PC-9 (cell line): ENCODE data around the gene SCML1. TPM values are rescaled to one million over a fixed set of nuclear protein-coding genes. Genes with fewer than 3 reads are reported as not detected.

Experiments
- BruUV-seq: library from RNA; stranded (reverse); fragments of 400-500 nt; replicated peaks from 2 replicates; lab custom pipeline; 2021; lab: Mats Ljungman, UMichigan
- CTCF ChIA-PET: fragments of 300-600 bp; sonication (Branson Sonifier 250); formaldehyde crosslinking; loops from one replicate; lab custom pipeline; 2022; ENCODE audit warnings: antibody characterized with exemption; lab: Charles Lee
- POLR2A ChIA-PET: fragments of 300-600 bp; sonication (Branson Sonifier 250); formaldehyde crosslinking; loops from one replicate; lab custom pipeline; 2022; ENCODE audit warnings: antibody characterized with exemption; ENCODE audit not compliant: unreplicated experiment; lab: Charles Lee
- DNase-seq, 2 experiments: peaks; one replicate each; pipeline versions ENCODE4 v3.0.0 to v3.0.0-alpha.2; 2015 to 2022; ENCODE audit warnings: mixed read lengths in 1 of 2
- H2AFZ ChIP-seq: fragments of 200-600 bp; sonication (generic); 2 replicates; pipeline ENCODE4 v1.8.1; 2017; ENCODE audit warnings: antibody characterized with exemption
- H3F3A ChIP-seq: fragments of 200-600 bp; sonication (generic); 2 replicates; pipeline ENCODE4 v1.8.1; 2017; ENCODE audit warnings: antibody characterized with exemption, mild to moderate bottlenecking, low read depth; ENCODE audit not compliant: insufficient read depth
- H3K27ac ChIP-seq: fragments of 200-600 bp; sonication (generic); 2 replicates; pipeline ENCODE4 v1.6.1; 2016; ENCODE audit warnings: mixed run types
- H3K27me3 ChIP-seq: fragments of 200-600 bp; sonication (generic); 2 replicates; pipeline ENCODE4 v1.6.1; 2016; ENCODE audit warnings: low read depth, mixed run types; ENCODE audit not compliant: insufficient read depth
- H3K36me3 ChIP-seq: fragments of 200-600 bp; sonication (generic); 2 replicates; pipeline ENCODE4 v1.6.1; 2016; ENCODE audit warnings: low read depth, mixed run types
- H3K4me1 ChIP-seq: fragments of 200-600 bp; sonication (generic); replicated peaks from 2 replicates; pipeline ENCODE4 v1.6.1; 2016; ENCODE audit warnings: mixed run types; ENCODE audit not compliant: insufficient read depth
- H3K4me2 ChIP-seq: fragments of 200-600 bp; sonication (generic); 2 replicates; pipeline ENCODE4 v1.6.1; 2017; ENCODE audit warnings: mixed run types
- H3K4me3 ChIP-seq: fragments of 200-600 bp; sonication (generic); 2 replicates; pipeline ENCODE4 v1.6.1; 2016; ENCODE audit warnings: mixed run types
- H3K79me2 ChIP-seq: fragments of 200-600 bp; sonication (generic); 2 replicates; pipeline ENCODE4 v1.6.1; 2017; ENCODE audit warnings: low read depth, mixed run types
- H3K9me2 ChIP-seq: fragments of 200-600 bp; sonication (generic); 2 replicates; pipeline ENCODE4 v1.8.1; 2017; ENCODE audit warnings: mild to moderate bottlenecking; ENCODE audit not compliant: insufficient read depth
- H3K9me3 ChIP-seq: fragments of 200-600 bp; sonication (generic); 2 replicates; pipeline ENCODE4 v1.8.1; 2016; ENCODE audit warnings: low read depth; ENCODE audit not compliant: insufficient read depth
- H4K20me1 ChIP-seq: fragments of 200-600 bp; sonication (generic); 2 replicates; pipeline ENCODE4 v1.8.1; 2017; ENCODE audit not compliant: insufficient read depth
- CTCF ChIP-seq: fragments of 200-600 bp; sonication (generic); conservative IDR thresholded peaks from 2 replicates; pipeline ENCODE4 v1.6.1; 2017; ENCODE audit warnings: mixed run types, antibody characterized with exemption, mild to moderate bottlenecking, moderate library complexity
- EZH2 ChIP-seq: fragments of 200-600 bp; sonication (generic); IDR thresholded peaks from 2 replicates; pipeline ENCODE4 v1.8.0; 2017; ENCODE audit warnings: antibody characterized with exemption, low read depth
- intact Hi-C: fragments of 100-400 bp; cut with micrococcal nuclease; formaldehyde crosslinking; loops from one replicate; pipeline ENCODE4 v1.10.0; 2022; ENCODE audit not compliant: unreplicated experiment
- total RNA-seq: library from RNA; stranded (reverse); gene quantifications from 2 replicates; pipeline ENCODE4 v1.2.3, GENCODE V29; 2021

SCML1 gene
- total RNA-seq, 1 experiment from 2014 or later, result 9.3 TPM

GRCh38 chrX:17735406-17735805 lies 1.9 kb upstream of the SCML1 start:
- Histone ChIP-seq H3K27ac (no peak overlapping the region), H3K4me2 (no peak overlapping the region), H3K36me3 (no peaks in the 10 kb centered on the region), H4K20me1 (no peaks in the 10 kb centered on the region; the same call in 1 of the 2 replicates), H3K4me1 (peaks cover 14% of the 10 kb centered on the region; the same call in 1 of the 2 replicates), H3K9me2 (no peaks in the 10 kb centered on the region), H3K4me3 (no peak overlapping the region), H3K9me3 (no peaks in the 10 kb centered on the region), H3F3A (peaks cover 12% of the 10 kb centered on the region; the same call in 1 of the 2 replicates), H2AFZ (no peak overlapping the region), H3K79me2 (peaks cover 20% of the 10 kb centered on the region), H3K27me3 (no peaks in the 10 kb centered on the region)
- no peak for TF ChIP-seq CTCF
- no peak for TF ChIP-seq EZH2
- intact Hi-C loops, result loop anchor here (5.0 kb wide), 1 partner anchor 1607 kb away; the partner anchor contains the start of gene PDHA1
- BruUV-seq, result no TSS peak
- CTCF ChIA-PET, result no interaction called here
- POLR2A ChIA-PET, result no interaction called here
- DNase-seq, result no peak

- intact Hi-C loops, result loop anchor here (2.0 to 5.0 kb wide), 2 partner anchors 1018 to 1606 kb away; partner anchors contain the start of genes PDHA1 and SYAP1
Observed at GRCh38 chrX:17736478-17736855, 826 bp upstream of the SCML1 start.

GRCh38 chrX:17737710-17737985 lies 355 bp downstream of the SCML1 start:
- ChIA-PET POLR2A (interaction anchor here (0.6 kb wide), 1 partner anchor 210 kb away, joined by 6 read pairs; no protein-coding TSS in a partner anchor), CTCF (no interaction called here)
- H3K4me1 ChIP-seq, result peaks cover 14% of the 10 kb centered on the region; the same call in 1 of the 2 replicates
- TSS peak; percentile 83 for BruUV-seq
- TF ChIP-seq CTCF (no peak), EZH2 (no peak)
- H3K27ac ChIP-seq, result peak overlapping the region; percentile 85
- H4K20me1 ChIP-seq, result no peaks in the 10 kb centered on the region; the same call in 1 of the 2 replicates
- H3K9me2 ChIP-seq, result no peaks in the 10 kb centered on the region
- no peaks in the 10 kb centered on the region for H3K36me3 ChIP-seq
- H2AFZ ChIP-seq, result peak overlapping the region; percentile 87
- DNase-seq, result no peak
- intact Hi-C loops, result loop anchor here (2.0 to 5.0 kb wide), 2 partner anchors 1019 to 1605 kb away; partner anchors contain the start of genes PDHA1 and SYAP1
- peak overlapping the region; percentile 94 for H3K4me3 ChIP-seq
- peaks cover 41% of the 10 kb centered on the region for H3K79me2 ChIP-seq
- no peaks in the 10 kb centered on the region for H3K9me3 ChIP-seq
- peak overlapping the region; percentile 74 for H3K4me2 ChIP-seq
- no peaks in the 10 kb centered on the region for H3K27me3 ChIP-seq
- H3F3A ChIP-seq, result peaks cover 12% of the 10 kb centered on the region; the same call in 1 of the 2 replicates

More at GRCh38 chrX:17736478-17736855, 826 bp upstream of the SCML1 start:
- H2AFZ ChIP-seq, result 0 out of 2 replicates have a peak overlapping the region, but pooled peaks have one; percentile 49
- H3K79me2 ChIP-seq, result peaks cover 31% of the 10 kb centered on the region
- TF ChIP-seq CTCF (no peak), EZH2 (no peak)
- CTCF ChIA-PET, result interaction anchor here (0.6 kb wide), 1 partner anchor 654 kb away, joined by 4 read pairs; no protein-coding TSS in a partner anchor
- no peak for DNase-seq
- H3K9me3 ChIP-seq, result no peaks in the 10 kb centered on the region
- H3K9me2 ChIP-seq, result no peaks in the 10 kb centered on the region
- H3K4me2 ChIP-seq, result peak overlapping the region; percentile 24; the same call in 1 of the 2 replicates
- H3K27me3 ChIP-seq, result no peaks in the 10 kb centered on the region
- BruUV-seq, result no TSS peak
- H3K27ac ChIP-seq, result peak overlapping the region; percentile 41
- H3K4me3 ChIP-seq, result peak overlapping the region; percentile 51; the same call in 1 of the 2 replicates
- POLR2A ChIA-PET, result interaction anchor here (0.6 to 0.9 kb wide), 4 partner anchors 16 to 361 kb away, joined by 3 to 26 read pairs (median 6); no protein-coding TSS in a partner anchor
- H3K36me3 ChIP-seq, result no peaks in the 10 kb centered on the region
- no peaks in the 10 kb centered on the region; the same call in 1 of the 2 replicates for H4K20me1 ChIP-seq
- peaks cover 14% of the 10 kb centered on the region; the same call in 1 of the 2 replicates for H3K4me1 ChIP-seq
- peaks cover 12% of the 10 kb centered on the region; the same call in 1 of the 2 replicates for H3F3A ChIP-seq
